ENCODE data around the gene CDK6.

DNA sequence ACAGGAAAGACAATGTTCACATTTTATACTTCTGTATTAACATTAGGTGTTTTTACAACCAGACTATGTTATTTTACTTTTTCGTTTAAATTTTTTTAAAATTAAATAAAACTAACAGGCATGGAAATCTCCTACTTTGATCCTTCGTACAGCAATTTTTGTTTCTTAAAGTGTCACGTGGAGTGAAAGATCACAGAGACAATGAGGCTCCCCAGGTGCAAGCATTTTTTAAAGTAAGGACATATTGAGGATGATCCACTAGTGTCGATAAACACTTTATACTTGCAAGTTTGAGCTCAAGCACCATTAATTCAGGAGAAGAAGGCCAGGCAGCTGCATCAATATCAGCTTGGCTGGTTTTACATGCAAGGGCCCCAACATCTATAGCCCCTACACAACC, 177.7 kb downstream of the CDK6 start:
- TF ChIP-seq, protein P1, sequence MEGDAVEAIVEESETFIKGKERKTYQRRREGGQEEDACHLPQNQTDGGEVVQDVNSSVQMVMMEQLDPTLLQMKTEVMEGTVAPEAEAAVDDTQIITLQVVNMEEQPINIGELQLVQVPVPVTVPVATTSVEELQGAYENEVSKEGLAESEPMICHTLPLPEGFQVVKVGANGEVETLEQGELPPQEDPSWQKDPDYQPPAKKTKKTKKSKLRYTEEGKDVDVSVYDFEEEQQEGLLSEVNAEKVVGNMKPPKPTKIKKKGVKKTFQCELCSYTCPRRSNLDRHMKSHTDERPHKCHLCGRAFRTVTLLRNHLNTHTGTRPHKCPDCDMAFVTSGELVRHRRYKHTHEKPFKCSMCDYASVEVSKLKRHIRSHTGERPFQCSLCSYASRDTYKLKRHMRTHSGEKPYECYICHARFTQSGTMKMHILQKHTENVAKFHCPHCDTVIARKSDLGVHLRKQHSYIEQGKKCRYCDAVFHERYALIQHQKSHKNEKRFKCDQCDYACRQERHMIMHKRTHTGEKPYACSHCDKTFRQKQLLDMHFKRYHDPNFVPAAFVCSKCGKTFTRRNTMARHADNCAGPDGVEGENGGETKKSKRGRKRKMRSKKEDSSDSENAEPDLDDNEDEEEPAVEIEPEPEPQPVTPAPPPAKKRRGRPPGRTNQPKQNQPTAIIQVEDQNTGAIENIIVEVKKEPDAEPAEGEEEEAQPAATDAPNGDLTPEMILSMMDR (IDR thresholded peaks at IDR 0.05; ENCODE audit: borderline replicate concordance, extremely low read depth, low read length, poor library complexity, severe bottlenecking) = no peak
- TF ChIP-seq EZH2 (IDR thresholded peaks at IDR 0.05; ENCODE audit: borderline replicate concordance, low read depth, low read length, severe bottlenecking) = no peak
